HEK293 (cell line): ENCODE results near the gene ZNF749.

Experiments
- AEBP2 ChIP-seq: fragments of 450-650 bp; formaldehyde crosslinking; IDR thresholded peaks from 2 replicates; pipeline ENCODE4 v1.5.1; 2016; ENCODE audit warnings: missing biosample characterization, missing genetic modification characterization, borderline replicate concordance
- ATF2 ChIP-seq: fragments of 450-650 bp; formaldehyde crosslinking; IDR thresholded peaks from 2 replicates; pipeline ENCODE4 v1.5.1; 2016; ENCODE audit warnings: missing biosample characterization, missing genetic modification characterization, low read depth
- GLI4 ChIP-seq: fragments of 450-650 bp; formaldehyde crosslinking; IDR thresholded peaks from 2 replicates; pipeline ENCODE4 v1.5.1; 2016; ENCODE audit warnings: missing biosample characterization, missing genetic modification characterization
- SP2 ChIP-seq: fragments of 450-650 bp; formaldehyde crosslinking; IDR thresholded peaks from 2 replicates; pipeline ENCODE4 v1.5.1; 2016; ENCODE audit warnings: missing biosample characterization, missing genetic modification characterization
- TSHZ1 ChIP-seq: fragments of 450-650 bp; formaldehyde crosslinking; IDR thresholded peaks from 2 replicates; pipeline ENCODE4 v1.5.1; 2016; ENCODE audit warnings: missing biosample characterization, missing genetic modification characterization, borderline replicate concordance
- ZBTB48 ChIP-seq: fragments of 450-650 bp; formaldehyde crosslinking; IDR thresholded peaks from 2 replicates; pipeline ENCODE4 v1.5.1; 2016; ENCODE audit warnings: missing biosample characterization, missing genetic modification characterization
- ZBTB7A ChIP-seq: fragments of 450-650 bp; formaldehyde crosslinking; IDR thresholded peaks from 2 replicates; pipeline ENCODE4 v1.5.1; 2016; ENCODE audit warnings: low read depth, missing biosample characterization, missing genetic modification characterization
- ZFP37 ChIP-seq: fragments of 450-650 bp; formaldehyde crosslinking; IDR thresholded peaks from 2 replicates; pipeline ENCODE4 v1.5.1; 2016; ENCODE audit warnings: missing biosample characterization, missing genetic modification characterization
- ZNF114 ChIP-seq: fragments of 450-650 bp; formaldehyde crosslinking; IDR thresholded peaks from 2 replicates; pipeline ENCODE4 v1.5.0; 2017; ENCODE audit warnings: missing biosample characterization, missing genetic modification characterization
- ZNF175 ChIP-seq: fragments of 450-650 bp; formaldehyde crosslinking; IDR thresholded peaks from 2 replicates; pipeline ENCODE4 v1.5.1; 2016; ENCODE audit warnings: missing biosample characterization, missing genetic modification characterization
- ZNF335 ChIP-seq: fragments of 450-650 bp; formaldehyde crosslinking; conservative IDR thresholded peaks from 2 replicates; pipeline ENCODE4 v1.5.1; 2016; ENCODE audit warnings: missing biosample characterization, missing genetic modification characterization
- ZNF354C ChIP-seq: fragments of 450-650 bp; formaldehyde crosslinking; IDR thresholded peaks from 2 replicates; pipeline ENCODE4 v1.5.1; 2016; ENCODE audit warnings: missing biosample characterization, missing genetic modification characterization, low read depth, borderline replicate concordance
- ZNF362 ChIP-seq: fragments of 450-650 bp; formaldehyde crosslinking; IDR thresholded peaks from 2 replicates; pipeline ENCODE4 v1.5.1; 2016; ENCODE audit warnings: missing biosample characterization, missing genetic modification characterization
- ZNF37A ChIP-seq: fragments of 450-650 bp; IDR thresholded peaks from 2 replicates; pipeline ENCODE4 v1.5.1; 2018; ENCODE audit warnings: missing biosample characterization, missing genetic modification characterization
- ZNF394 ChIP-seq: fragments of 450-650 bp; formaldehyde crosslinking; IDR thresholded peaks from 2 replicates; pipeline ENCODE4 v1.5.1; 2016; ENCODE audit warnings: missing biosample characterization, missing genetic modification characterization, mild to moderate bottlenecking, moderate library complexity, borderline replicate concordance
- ZNF501 ChIP-seq: fragments of 450-650 bp; formaldehyde crosslinking; IDR thresholded peaks from 2 replicates; pipeline ENCODE4 v1.5.1; 2016; ENCODE audit warnings: missing biosample characterization, missing genetic modification characterization
- ZNF510 ChIP-seq: fragments of 450-650 bp; formaldehyde crosslinking; IDR thresholded peaks from 2 replicates; pipeline ENCODE4 v1.5.1; 2018; ENCODE audit warnings: mild to moderate bottlenecking, missing genetic modification characterization, missing biosample characterization; ENCODE audit not compliant: insufficient replicate concordance
- ZNF514 ChIP-seq: fragments of 450-650 bp; formaldehyde crosslinking; IDR thresholded peaks from 2 replicates; pipeline ENCODE4 v1.5.1; 2016; ENCODE audit warnings: missing biosample characterization, missing genetic modification characterization
- ZNF521 ChIP-seq: fragments of 450-650 bp; formaldehyde crosslinking; IDR thresholded peaks from 2 replicates; pipeline ENCODE4 v1.5.1; 2017; ENCODE audit warnings: missing biosample characterization, mild to moderate bottlenecking, missing genetic modification characterization
- ZNF623 ChIP-seq: fragments of 450-650 bp; formaldehyde crosslinking; IDR thresholded peaks from 2 replicates; pipeline ENCODE4 v1.5.1; 2016; ENCODE audit warnings: missing biosample characterization, missing genetic modification characterization
- ZNF645 ChIP-seq: fragments of 450-650 bp; formaldehyde crosslinking; IDR thresholded peaks from 2 replicates; pipeline ENCODE4; 2016; ENCODE audit warnings: missing biosample characterization, missing genetic modification characterization
- ZNF692 ChIP-seq: fragments of 450-650 bp; formaldehyde crosslinking; IDR thresholded peaks from 2 replicates; pipeline ENCODE4 v1.5.1; 2016; ENCODE audit warnings: missing biosample characterization, missing genetic modification characterization
- ZNF701 ChIP-seq: fragments of 450-650 bp; formaldehyde crosslinking; IDR thresholded peaks from 2 replicates; pipeline ENCODE4 v1.5.1; 2016; ENCODE audit warnings: missing biosample characterization, missing genetic modification characterization
- ZNF785 ChIP-seq: fragments of 450-650 bp; formaldehyde crosslinking; IDR thresholded peaks from 2 replicates; pipeline ENCODE4 v1.5.1; 2016; ENCODE audit warnings: missing biosample characterization, missing genetic modification characterization
- ZSCAN18 ChIP-seq: fragments of 450-650 bp; formaldehyde crosslinking; IDR thresholded peaks from 2 replicates; pipeline ENCODE4 v1.5.1; 2016; ENCODE audit warnings: missing biosample characterization, missing genetic modification characterization
- ZXDB ChIP-seq: fragments of 450-650 bp; formaldehyde crosslinking; IDR thresholded peaks from 2 replicates; pipeline ENCODE4 v1.5.1; 2016; ENCODE audit warnings: missing biosample characterization, missing genetic modification characterization

ZNF749 gene

GRCh38 chr19:57389730-57390598, 45.2 kb upstream of the ZNF749 start, which contains the start of gene ZNF548 (continued):
- no peak for TF ChIP-seq ZSCAN18
- TF ChIP-seq ZNF692: 0 out of 2 replicates have a peak, but pooled peaks have one; percentile 33
- TF ChIP-seq GLI4: 0 out of 2 replicates have a peak, but pooled peaks have one; percentile 68
- no peak for TF ChIP-seq ZNF645 (tag by site-specific recombination)
- no peak for TF ChIP-seq ZBTB7A (tag by site-specific recombination)
- no peak for TF ChIP-seq ZNF114 (tag by site-specific recombination)
- no peak for TF ChIP-seq AEBP2 (tag by site-specific recombination)
- no peak for TF ChIP-seq ZNF37A (tag by site-specific recombination)
- no peak for TF ChIP-seq ZNF701 (tag by site-specific recombination)
- no peak for TF ChIP-seq TSHZ1 (tag by site-specific recombination)
- TF ChIP-seq ZNF623: peak; percentile 94
- peak; percentile 74; the same call in 1 of the 2 replicates for TF ChIP-seq ZFP37
- peak; percentile 35; the same call in 1 of the 2 replicates for TF ChIP-seq ZNF394 (tag by site-specific recombination)
- peak; percentile 67; the same call in 1 of the 2 replicates for TF ChIP-seq ZNF501 (tag by site-specific recombination)
- TF ChIP-seq ZNF510 (tag by site-specific recombination): no peak
- peak; percentile 54 for TF ChIP-seq ZXDB (tag by site-specific recombination)
- TF ChIP-seq ZNF335 (tag by site-specific recombination): peak; percentile 99
- peak; percentile 90 for TF ChIP-seq SP2 (tag by site-specific recombination)
- TF ChIP-seq ZNF514 (tag by site-specific recombination): no peak
- TF ChIP-seq ZNF175 (tag by site-specific recombination): no peak
- TF ChIP-seq ZNF362 (tag by site-specific recombination): no peak
- TF ChIP-seq ZNF354C (tag by site-specific recombination): no peak
- peak; percentile 99 for TF ChIP-seq ATF2
- no peak for TF ChIP-seq ZNF521
- peak; percentile 78; the same call in 1 of the 2 replicates for TF ChIP-seq ZBTB48
- TF ChIP-seq ZNF785 (tag by site-specific recombination): no peak
